Suprapubic skin (tissue), 4 donors: ENCODE measurements around the gene XCR1.

Experiments used
- CTCF ChIP-seq, 2 donors: fragments of 200-600 bp in 1 of 2; fragments of 450-650 bp in 1 of 2; sonication (generic) in 1 of 2; IDR thresholded peaks; one replicate each; pipeline ENCODE4 v1.5.1; 2016 to 2019; ENCODE audit warnings: antibody characterized with exemption in 2 of 2, mild to moderate bottlenecking in 1 of 2, moderate library complexity in 1 of 2
- EP300 ChIP-seq: sonication (generic); formaldehyde crosslinking; IDR thresholded peaks from one replicate; pipeline ENCODE4 v1.6.1; 2017; ENCODE audit warnings: antibody characterized with exemption
- POLR2A ChIP-seq, 2 donors: fragments of 450-650 bp; IDR thresholded peaks; one replicate each; pipeline ENCODE4 v1.6.1; 2017; ENCODE audit warnings: antibody characterized with exemption in 2 of 2, mild to moderate bottlenecking in 2 of 2, moderate library complexity in 2 of 2
- POLR2AphosphoS5 ChIP-seq, 3 donors: sonication (generic); formaldehyde crosslinking; IDR thresholded peaks; one replicate each; pipeline ENCODE4 v1.6.1; 2017; ENCODE audit warnings: antibody characterized with exemption in 3 of 3

GRCh38 chr3:46057716-46058115 is 30.4 kb upstream of the XCR1 start:
- TF ChIP-seq POLR2AphosphoS5 (IDR thresholded peaks at IDR 0.05): no peak
- no peak for TF ChIP-seq CTCF (IDR thresholded peaks at IDR 0.05)
- TF ChIP-seq EP300: no peak
- TF ChIP-seq POLR2A (IDR thresholded peaks at IDR 0.05): no peak
